B cell (primary cell): ENCODE data around the gene DMRTC1B.

ENCODE experiments used
- CTCF ChIP-seq: fragments of 200-600 bp; IDR thresholded peaks from one replicate; pipeline ENCODE4 v1.8.0; 2022; ENCODE audit warnings: antibody characterized with exemption, mild to moderate bottlenecking
- EZH2 ChIP-seq: IDR thresholded peaks from 2 replicates; pipeline ENCODE4 v1.6.1; 2012; ENCODE audit warnings: borderline replicate concordance, low read depth, mild to moderate bottlenecking, moderate library complexity, low read length; ENCODE audit not compliant: insufficient read depth, poor library complexity, severe bottlenecking

- no peak for TF ChIP-seq CTCF
- no peak for TF ChIP-seq EZH2
These were observed 48.8 kb upstream of the DMRTC1B start for GRCh38 chrX:72727846-72728245.
